ENCODE data around the gene TXNDC5.
"Not testable (repeated sequence)": the region's sequence is repeated elsewhere in the genome, so short reads cannot be mapped to it uniquely, and the experiment has no call there.

The TXNDC5 gene

DNA sequence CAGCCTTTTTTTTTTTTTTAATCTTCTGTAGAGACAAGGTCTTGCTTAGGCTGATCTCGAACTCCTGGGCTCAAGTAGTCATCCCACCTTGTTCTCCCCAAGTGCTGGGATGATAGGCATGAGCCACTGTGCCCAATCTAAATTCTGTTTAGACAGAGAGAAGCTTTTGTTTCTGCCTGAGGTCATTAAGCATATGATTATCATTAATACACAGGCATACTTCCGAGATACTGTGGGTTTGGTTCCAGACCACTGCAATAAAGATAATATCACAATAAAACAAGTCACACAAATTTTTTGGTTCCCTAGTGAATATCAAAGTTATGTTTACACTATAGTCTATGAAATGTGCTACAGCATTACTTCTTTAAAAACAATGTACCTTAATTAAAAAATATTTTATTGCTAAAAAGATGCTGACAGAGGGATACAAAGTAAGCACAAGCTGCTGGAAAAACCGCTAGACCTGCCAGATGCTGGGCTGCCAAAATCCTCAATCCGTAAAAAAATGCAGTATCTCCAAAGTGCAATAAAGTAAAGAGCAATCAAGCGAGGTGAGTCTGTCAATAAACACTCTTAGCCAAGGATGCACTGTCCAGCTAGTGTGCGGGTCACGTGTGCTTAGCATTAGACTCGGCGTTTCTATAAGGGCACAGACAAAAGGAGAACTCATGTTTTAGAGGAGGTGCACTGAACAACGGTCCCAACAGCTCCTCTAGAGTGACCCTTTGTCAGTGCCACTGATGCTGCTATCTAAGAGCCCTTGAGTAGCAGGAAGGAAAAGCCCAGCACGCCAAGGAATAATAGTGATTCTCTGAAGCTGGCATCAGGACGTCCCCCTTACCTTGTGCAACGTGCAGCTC lies 16.1 kb downstream of the TXNDC5 start:
- no peak for DNase-seq

DNA sequence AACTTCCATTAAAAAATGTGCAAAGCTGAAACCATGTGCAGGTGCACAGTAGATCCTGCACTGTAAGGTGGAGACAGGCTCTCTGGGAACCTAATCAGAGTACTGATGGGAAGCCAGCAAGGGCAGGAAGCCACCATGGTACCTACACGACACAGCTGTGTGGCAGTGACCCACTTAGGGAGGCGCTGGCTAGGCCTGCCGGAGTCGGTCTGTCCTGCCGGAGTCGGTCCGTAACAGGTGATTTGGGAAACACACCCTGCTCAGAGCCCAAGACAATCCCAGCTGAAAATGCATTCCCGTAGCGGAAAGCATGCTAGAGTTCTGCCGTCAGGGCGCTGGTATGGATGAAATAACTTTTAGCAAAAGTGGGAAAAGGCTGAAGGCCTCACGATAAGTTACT lies 17.2 kb downstream of the TXNDC5 start:
- no peak for DNase-seq

DNA sequence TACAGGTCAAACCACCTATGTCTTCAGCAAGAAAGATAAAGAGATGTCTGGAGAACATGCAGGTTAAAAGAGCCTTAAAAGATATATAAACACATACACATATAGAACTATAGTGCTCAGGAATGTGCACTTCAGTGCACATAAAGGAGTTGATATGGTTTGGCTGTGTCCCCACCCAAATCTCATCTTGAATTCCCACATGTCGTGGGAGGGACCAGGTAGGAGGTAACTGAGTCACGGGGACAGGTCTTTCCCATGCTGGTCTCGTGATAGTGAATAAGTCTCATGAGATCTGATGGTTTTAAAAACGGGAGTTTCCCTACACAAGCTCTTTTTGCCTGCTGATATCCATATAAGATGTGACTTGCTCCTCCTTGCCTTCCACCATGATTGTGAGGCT lies 18.2 kb downstream of the TXNDC5 start:
- not testable (repeated sequence) for DNase-seq

DNA sequence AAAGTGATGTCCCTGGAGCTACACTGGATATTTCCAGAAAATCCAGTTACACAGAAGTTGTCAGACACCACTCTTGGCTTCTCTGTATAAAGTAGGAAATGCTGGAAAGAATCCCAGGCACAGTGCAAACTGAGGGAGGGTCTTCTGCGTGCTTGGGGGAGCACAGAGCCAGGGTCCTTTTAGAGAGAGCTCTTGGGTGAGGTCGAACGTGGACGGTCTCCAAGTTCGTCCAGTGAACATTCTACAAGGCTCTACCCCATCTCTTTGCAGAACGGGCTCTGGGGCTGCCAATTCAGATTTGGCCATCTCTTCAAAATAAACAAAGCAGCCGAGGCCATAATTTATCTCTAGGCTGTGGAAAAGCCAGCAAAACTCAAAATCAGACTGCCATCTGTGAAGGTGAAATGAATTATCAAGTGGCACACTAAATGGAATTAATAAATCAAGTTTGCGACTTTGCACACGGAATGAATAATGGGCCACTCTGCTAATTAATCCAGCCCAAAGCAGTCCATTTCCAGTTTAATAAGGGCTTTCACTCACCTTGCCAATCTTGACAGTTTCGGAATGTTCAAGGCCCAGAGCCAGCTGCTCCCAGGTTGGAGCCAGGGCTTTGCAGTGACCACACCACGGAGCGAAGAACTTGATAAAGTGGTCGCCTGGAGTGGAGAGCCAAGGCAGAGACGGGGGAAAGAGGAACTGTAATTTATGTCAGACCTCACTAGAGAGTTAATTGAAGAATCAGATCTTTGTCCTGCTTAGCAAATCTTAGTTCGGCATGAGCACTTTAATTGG lies 19.3 kb downstream of the TXNDC5 start:
- DNase-seq = no peak

DNA sequence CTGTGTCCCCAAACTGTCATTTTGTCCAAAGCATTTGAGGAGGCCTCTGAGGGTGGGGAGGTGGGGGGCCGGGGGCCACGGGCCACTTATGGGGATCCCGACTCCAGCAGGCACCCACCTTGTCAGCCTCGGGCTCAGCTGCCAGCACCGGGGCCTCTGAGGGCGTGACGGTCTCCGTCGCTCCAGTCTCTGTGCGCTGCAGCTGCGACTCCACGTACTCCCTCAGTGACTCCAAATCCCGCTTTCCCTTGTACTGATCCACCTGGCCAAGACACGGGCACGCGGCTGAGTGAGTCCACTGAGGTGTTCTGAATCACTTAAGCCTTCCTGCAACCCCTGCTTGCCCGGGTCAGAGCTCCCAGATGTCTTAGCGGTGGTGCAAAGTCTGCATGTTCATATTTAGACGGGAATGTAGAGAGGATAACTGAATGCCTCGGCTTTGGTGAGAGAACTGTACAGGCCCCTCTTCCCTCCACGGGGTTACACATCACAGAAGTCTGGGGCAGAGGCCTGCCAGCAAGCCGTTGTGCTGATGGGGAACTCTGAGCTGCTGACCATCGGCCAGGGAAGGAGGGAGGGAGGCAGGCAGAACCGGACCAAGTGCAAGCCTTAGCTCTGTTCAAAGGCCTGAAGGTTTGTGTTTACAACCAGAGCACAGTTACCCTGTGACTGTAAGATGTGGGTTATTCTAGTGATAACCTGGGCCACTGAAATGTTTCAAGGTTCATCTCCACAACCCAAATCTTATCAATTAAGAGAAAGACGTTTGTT lies 21.8 kb downstream of the TXNDC5 start:
- no peak for DNase-seq

DNA sequence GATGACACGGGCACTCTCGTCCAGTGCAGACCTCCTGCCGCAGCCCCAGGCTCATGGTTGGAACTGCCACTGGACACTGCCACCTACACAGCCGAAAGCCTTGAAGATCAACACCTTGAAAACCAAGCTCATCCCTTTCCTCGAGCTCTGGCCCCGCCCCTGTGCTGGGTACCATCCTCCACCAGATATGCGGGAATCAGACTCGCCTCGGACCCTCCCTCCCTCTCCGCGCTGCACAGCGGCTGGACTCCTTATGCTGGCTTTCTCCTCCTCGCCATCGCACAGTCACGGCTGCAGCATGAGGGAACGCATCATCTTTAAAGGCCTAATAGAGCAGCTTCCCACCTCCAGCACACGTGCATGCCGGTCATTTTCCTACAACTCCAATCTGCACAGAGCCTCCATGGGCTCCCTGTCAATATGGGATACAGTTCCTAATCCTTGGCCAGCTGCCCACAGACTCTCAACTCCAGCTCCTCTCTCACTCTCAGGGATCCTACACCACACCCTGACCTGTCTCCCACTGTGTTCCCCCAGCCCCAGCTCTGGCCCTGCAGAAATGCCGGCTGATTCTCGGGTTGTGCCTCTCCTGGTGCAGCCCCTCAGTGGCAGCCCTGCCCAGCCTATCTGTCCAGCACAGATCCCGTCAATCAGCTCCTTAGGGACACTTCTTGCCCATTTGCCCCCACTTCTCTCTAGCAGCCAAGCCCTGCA lies 23.2 kb downstream of the TXNDC5 start:
- no peak for DNase-seq

DNA sequence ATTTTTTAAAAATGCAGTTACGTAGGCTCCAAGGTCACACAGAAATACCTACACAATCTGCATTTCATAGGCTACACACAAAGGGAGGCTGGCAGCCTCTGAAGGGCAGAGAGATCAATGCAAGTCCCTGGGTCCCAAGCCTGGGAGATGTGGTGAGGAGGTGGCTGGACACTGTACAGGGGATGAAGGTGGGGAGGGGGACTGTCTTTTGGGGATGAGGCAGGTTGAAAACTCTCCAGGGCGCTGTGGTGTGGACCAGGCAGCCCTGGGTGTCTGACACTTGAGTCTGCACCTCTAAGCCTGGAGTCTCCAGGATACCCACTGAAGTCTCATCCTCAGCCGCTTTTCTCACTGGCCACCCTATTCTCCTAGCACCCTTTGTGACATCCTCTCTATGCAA lies 24.5 kb downstream of the TXNDC5 start:
- no peak for DNase-seq

DNA sequence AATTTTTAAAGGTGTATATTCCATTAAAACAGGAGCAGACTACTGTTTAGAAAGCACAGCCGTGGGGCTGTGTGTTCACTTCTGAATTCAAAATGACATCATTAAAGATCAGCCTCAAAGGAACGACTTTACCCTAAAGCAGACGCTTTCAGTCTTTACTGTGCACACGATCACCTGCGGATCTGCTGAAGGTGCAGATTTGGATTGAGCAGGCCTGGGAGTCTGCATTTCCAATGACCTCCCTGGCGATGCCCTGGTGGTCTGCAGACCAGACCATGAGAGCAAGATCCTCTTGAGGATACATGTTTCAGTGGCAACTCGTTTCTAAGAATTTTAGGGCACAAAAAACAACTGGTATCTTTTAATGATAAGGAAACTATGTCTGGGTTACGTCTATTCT lies 27.2 kb downstream of the TXNDC5 start:
- DNase-seq = no peak

DNA sequence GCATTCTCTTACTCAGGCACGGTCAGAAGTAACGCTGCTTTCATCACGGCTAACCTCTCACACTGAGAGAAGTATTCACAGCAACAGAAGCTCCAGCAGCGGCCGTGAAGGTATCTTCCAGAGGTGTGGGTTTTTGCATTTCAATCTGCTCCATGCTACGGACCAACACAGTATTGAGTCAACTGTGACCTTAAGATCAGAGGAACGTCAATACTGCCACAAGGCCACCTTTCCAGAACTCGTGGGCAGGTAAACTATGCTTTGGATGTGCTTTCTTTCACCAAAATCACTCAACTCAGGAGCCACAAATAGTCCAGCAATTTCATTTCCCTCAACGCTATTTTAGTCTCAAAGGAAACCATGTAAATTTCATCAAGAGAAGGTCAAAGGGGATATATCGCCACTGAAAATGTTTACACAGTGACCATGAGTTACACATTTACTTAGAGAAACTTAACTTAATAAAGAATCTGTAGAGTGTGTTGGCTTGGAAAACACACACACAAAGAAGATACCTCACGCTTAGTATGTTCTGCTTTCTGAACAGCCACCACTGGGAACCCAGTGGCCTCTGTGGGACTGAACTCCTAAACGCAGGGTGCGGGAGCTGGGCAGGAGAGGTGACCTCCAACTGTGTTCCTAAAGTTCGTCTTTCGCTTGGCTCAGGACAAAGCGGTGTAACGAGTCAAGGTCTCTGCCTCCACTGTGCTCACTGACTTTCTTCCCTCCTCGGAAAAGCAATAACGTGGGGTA lies 27.9 kb downstream of the TXNDC5 start:
- no peak for DNase-seq

DNA sequence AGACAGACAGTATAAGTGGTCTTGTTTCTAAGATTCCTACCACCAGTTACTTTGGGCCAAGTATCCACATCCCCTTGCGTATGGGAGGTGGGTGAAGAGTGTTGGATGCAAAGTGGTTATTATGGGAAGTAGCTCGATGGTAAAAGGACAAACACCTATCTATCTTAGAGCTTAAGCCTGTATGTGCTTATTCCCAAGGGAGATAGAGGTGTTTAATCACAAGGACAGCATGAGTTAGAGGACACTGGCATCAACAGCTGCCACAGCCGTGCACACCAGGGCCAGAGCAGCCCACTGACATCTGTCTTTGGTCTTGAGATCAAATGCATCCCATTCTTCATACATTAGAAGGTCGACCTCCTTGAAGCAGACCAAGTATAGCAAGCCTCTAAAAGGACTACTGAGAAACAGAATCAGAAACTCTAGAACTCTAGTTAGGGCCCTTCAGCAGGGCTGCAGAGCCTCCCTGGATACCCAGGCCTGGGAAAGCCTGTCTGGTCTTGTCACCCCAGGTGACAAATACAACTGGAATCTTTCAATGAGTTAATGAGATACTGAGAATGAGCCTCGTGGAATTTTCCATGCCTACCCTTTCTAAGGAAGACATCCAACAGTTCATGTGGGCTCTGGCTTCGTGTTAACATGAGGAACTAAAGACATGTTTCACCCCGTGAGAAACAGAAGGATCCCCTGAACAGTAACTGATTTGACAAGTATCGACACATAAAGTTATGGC lies 28.7 kb downstream of the TXNDC5 start:
- no peak for DNase-seq

DNA sequence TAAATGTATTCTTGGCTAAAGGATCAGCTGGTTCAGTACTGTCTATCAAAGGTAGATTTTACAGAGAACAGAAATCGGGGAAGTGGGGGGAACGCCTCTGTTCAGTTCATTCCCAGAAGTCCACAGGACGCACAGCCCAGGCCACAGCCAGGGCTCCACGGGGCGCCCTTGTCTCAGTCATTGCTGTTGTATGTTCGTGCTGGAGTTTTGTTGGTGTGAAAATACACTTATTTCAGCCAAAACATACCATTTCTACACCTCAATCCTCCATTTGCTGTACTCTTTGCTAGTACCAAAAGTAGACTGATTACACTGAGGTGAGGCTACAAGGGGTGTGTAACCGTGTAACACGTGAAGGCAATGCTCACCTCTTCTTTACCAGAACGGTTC lies 29.9 kb downstream of the TXNDC5 start:
- no peak for DNase-seq

DNA sequence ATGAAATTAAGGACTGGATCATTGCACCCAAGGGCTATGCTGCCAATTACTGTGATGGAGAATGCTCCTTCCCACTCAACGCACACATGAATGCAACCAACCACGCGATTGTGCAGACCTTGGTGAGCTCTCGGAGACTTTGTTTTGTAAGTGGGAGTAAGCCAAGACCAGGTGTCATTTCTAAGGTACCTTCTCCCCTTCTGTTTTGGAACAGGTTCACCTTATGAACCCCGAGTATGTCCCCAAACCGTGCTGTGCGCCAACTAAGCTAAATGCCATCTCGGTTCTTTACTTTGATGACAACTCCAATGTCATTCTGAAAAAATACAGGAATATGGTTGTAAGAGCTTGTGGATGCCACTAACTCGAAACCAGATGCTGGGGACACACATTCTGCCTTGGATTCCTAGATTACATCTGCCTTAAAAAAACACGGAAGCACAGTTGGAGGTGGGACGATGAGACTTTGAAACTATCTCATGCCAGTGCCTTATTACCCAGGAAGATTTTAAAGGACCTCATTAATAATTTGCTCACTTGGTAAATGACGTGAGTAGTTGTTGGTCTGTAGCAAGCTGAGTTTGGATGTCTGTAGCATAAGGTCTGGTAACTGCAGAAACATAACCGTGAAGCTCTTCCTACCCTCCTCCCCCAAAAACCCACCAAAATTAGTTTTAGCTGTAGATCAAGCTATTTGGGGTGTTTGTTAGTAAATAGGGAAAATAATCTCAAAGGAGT lies 30.4 kb downstream of the TXNDC5 start:
- no peak for DNase-seq

DNA sequence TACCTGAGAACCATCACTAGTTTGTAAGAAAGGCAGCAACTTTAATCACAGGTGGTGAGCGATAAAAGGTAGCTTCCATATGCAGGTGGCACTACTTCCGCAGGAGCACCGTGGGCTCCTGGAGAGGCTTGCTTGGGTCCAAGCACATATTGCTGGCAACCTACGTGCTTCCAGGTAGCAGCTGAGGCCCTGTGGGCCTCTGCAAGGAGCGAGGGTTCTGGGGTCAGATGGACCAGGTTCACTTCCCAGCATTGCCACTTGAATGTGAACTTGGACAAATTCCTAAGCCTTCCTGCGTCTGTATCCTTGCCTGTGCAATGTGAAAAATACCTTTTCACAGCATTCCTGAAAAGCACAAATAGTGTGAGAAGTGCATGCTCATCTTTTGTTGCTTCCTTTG lies 31.0 kb downstream of the TXNDC5 start:
- DNase-seq = no peak

DNA sequence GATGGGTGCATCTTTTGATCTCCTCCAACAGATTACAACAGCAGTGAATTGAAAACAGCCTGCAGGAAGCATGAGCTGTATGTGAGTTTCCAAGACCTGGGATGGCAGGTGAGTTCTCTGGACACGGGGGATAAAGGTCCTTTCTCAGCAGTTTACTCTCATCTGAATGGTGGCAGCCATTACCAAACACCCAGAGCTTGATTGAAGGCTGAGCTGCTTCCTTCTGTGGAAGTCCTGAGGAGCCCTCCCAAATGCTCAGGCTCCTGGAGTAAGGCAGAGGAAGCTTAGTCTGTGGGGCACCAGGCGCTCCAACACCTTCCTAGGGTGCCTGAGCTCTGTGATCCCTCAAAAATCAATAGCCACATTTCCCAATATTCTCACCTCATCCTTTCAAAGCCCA lies 31.5 kb downstream of the TXNDC5 start:
- DNase-seq = no peak

DNA sequence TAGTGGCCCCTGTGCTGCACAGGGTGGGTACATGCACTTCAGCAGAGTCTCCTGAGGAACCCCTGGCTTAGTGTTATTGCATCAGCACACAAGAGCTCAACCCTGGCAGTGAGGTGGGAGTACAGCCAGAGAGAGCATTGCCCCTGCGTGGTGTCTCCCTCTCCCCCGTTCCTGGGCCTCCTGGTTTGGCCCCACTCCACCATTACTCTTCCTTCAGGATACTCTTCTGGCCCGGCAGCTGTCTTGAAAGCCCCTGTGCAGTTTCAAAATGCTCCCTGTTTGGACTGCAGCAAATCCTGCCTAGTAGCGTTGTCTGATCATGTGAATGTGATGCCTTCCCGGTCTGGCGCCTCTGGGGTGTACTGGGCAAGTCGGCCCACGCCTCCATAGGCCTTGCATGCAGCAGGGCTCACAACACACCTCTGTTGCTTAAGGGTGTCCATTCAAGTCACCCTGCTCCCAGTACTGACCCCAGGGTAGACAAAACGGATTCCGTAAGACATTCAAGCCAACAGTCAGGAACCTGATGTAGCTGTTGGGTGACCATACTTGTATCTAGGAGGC lies 32.1 kb downstream of the TXNDC5 start:
- no peak for DNase-seq

DNA sequence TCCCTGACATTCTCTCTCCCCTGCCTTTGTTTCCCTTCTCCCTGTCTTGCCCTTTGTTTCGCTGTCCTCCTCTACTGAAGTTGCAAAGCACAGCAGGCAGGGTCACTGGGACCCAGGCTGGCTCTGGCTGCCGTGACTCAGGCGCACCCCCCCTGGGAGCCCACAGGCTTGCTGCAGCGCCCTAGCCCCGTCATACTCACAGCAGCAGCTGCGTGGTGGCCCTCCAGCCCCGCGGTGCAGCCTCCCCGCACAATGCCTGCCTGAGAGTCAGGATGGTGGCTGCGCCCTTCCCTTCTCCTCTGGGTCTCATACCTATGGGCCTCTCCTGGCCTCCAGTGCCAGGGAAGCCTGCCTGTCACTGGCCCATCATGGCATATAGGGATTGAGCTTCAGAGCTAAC lies 41.7 kb downstream of the TXNDC5 start:
- DNase-seq = no peak

DNA sequence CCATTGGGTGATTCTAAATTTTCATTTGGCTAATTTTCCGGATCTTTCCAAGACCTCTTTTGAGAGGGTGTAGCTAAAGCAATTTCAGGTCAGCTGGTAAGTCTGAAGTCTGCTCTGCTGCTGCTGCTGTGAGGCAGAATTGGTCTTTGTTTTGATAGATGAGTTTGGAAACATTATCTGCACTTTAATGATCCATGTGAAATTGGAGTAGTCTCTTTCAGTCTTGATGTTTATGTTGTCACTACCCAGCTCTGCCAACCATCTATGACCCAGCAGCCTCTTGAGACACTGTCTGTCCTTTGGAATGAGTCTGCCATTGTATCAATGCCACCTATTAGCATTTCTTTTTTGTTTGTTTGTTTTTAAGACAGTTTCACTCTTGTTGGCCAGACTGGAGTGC lies 44.1 kb downstream of the TXNDC5 start:
- no peak for DNase-seq

DNA sequence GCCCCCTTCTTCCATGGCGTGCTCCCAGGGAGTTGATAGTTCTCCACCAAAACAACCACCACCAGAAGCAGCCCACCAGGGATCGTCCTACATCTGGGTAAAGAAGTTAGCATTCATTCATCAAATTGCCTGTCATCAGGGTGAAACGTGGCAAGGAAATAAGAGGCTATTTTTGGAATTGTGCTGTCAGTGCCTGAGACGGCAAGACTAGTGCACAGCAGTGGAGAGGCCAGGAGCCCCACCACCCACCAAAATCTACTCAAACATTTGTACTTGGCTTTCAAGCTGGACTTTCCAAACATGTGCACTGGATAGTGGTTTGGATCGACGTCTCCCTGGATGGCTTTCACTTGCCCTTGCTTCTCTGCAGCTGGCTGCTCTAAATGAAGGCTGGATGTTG lies 44.8 kb downstream of the TXNDC5 start:
- no peak for DNase-seq

DNA sequence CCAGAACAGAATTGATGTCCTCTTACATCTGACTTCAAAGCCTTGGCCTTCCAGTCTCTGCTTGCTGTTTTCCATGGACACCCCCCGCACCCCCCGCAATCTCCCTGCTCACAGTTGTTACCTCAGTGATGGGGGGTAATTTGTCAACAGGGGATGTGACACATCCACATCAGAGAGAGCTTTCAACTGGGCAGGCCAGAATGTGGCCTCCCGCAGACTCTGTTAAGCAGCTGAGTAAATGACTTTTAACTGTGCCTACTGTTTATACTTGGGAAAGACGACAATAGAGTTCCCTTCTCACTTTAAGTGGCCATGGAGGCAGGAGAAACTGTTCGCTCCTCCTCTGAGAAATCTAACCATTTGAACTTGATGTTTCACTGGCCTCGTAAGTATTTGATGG lies 51.0 kb downstream of the TXNDC5 start:
- DNase-seq = no peak

DNA sequence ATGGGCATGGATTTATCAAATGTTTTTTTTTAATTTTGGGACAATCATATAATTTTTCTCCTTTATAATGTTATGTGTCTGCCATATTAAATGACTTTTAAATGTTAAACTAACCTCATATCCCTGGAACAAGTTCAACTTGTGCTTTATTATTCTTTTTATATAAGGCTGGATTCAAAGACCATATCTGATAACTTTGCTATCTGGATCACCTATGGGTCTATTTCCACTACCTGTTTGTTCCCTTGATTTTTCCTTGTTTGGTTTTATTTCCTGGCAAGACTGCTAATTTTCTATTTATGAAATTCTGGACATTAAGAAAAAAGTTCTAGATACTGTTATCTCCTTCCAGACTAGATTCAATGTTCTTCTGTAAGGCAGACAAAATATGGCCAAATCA lies 58.8 kb downstream of the TXNDC5 start:
- DNase-seq = no peak
